ENCODE results near the gene MBNL1. TPM values are rescaled to one million over a fixed set of nuclear protein-coding genes. Genes with fewer than 3 reads are reported as not detected.

Gene MBNL1
- total RNA-seq, 1 experiment from 2014 or later: 140 TPM

DNA sequence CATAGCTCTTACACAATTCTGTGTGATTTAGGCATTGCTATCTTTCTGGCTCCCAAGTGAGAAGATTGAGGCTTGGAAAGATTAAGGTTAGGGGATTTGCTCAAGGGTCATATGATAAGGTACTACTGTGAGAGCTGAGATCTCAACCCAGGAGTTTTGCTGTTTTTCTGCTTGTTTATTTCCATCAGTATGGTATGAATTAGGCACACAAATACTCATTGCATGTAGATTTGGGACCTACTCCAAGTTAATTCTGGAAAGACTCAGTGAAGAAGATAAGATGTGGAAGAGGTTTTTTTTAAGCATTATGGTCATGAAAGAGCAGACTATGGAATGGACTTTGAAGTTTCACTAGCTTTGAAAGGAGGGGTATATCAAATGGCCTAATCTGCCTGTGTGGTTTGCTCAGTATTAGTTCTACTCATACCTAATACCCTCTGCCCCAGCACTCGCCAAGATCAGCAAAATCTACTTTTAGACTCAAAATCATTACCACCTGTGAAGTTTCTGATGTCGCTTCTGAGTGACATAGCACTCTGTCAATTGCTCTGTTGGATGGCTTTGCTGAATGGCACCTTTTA, 12.5 kb downstream of the MBNL1 start:
- H3K27ac ChIP-seq (ENCODE audit: low read length): no peak overlapping the region

DNA sequence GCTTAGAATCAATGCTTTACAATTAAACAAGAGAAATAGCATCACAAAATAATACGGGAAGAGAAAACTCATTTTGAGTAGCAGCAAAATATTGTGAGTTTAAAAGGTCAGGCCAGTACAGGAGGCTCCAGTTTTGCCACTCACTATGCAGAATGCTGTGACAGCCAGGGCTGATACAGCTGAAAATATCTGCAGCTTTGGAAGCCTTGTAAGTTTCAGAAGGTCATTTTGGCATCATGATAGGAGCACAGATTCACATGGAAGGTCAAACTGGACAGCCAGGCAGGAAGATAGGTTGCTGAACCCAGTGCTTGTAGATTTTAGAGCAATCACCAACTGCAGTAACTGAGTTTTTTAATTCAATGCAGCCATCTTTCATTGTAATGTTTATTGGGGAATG, 14.1 kb downstream of the MBNL1 start:
- in situ Hi-C loops (cut with HindIII; ENCODE audit: low pct_unique_long_range_greater_than_20kb, low sequenced_read_pairs): no loop called here
- Histone ChIP-seq H3K36me3 (ENCODE audit: control insufficient read depth, insufficient read depth, low read length) (no peaks in the 10 kb centered on the region), H3K9me3 (ENCODE audit: control insufficient read depth, insufficient read depth, low read depth, low read length) (no peaks in the 10 kb centered on the region), H3K4me1 (ENCODE audit: control insufficient read depth, insufficient read depth, low read length) (peaks cover 26% of the 10 kb centered on the region), H3K27ac (ENCODE audit: low read length) (no peak overlapping the region), H3K4me3 (ENCODE audit: low read depth in 2 of 2, low read length in 2 of 2) (no peak overlapping the region), H3K27me3 (ENCODE audit: control insufficient read depth, insufficient read depth, low read length) (no peaks in the 10 kb centered on the region)
- DNase-seq (ENCODE audit: low read depth, low spot score) (no peak), ATAC-seq (no peak)
- ChIA-PET CTCF (no interaction called here), POLR2A (no interaction called here)
- BruUV-seq (replicated peaks): no TSS peak
- intact Hi-C loops (cut with micrococcal nuclease; ENCODE audit: unreplicated experiment): no loop called here
- TF ChIP-seq POLR2AphosphoS5 (IDR thresholded peaks at IDR 0.05; ENCODE audit: low read depth, low read length) (no peak), SIN3A (IDR thresholded peaks at IDR 0.05; ENCODE audit: borderline replicate concordance, insufficient read depth, low read depth, low read length) (no peak), TCF7L2 (IDR thresholded peaks at IDR 0.05; ENCODE audit: low read depth, low read length) (no peak)
- TF ChIP-seq, protein P1, sequence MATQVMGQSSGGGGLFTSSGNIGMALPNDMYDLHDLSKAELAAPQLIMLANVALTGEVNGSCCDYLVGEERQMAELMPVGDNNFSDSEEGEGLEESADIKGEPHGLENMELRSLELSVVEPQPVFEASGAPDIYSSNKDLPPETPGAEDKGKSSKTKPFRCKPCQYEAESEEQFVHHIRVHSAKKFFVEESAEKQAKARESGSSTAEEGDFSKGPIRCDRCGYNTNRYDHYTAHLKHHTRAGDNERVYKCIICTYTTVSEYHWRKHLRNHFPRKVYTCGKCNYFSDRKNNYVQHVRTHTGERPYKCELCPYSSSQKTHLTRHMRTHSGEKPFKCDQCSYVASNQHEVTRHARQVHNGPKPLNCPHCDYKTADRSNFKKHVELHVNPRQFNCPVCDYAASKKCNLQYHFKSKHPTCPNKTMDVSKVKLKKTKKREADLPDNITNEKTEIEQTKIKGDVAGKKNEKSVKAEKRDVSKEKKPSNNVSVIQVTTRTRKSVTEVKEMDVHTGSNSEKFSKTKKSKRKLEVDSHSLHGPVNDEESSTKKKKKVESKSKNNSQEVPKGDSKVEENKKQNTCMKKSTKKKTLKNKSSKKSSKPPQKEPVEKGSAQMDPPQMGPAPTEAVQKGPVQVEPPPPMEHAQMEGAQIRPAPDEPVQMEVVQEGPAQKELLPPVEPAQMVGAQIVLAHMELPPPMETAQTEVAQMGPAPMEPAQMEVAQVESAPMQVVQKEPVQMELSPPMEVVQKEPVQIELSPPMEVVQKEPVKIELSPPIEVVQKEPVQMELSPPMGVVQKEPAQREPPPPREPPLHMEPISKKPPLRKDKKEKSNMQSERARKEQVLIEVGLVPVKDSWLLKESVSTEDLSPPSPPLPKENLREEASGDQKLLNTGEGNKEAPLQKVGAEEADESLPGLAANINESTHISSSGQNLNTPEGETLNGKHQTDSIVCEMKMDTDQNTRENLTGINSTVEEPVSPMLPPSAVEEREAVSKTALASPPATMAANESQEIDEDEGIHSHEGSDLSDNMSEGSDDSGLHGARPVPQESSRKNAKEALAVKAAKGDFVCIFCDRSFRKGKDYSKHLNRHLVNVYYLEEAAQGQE (IDR thresholded peaks at IDR 0.05; ENCODE audit: insufficient read depth in 1 of 2, low read depth in 2 of 2, low read length in 1 of 2): no peak
- TF ChIP-seq, protein P2, sequence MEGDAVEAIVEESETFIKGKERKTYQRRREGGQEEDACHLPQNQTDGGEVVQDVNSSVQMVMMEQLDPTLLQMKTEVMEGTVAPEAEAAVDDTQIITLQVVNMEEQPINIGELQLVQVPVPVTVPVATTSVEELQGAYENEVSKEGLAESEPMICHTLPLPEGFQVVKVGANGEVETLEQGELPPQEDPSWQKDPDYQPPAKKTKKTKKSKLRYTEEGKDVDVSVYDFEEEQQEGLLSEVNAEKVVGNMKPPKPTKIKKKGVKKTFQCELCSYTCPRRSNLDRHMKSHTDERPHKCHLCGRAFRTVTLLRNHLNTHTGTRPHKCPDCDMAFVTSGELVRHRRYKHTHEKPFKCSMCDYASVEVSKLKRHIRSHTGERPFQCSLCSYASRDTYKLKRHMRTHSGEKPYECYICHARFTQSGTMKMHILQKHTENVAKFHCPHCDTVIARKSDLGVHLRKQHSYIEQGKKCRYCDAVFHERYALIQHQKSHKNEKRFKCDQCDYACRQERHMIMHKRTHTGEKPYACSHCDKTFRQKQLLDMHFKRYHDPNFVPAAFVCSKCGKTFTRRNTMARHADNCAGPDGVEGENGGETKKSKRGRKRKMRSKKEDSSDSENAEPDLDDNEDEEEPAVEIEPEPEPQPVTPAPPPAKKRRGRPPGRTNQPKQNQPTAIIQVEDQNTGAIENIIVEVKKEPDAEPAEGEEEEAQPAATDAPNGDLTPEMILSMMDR (IDR thresholded peaks at IDR 0.05): no peak

More for the DNA sequence above, 12.5 kb downstream of the MBNL1 start:
- Histone ChIP-seq H3K9me3 (ENCODE audit: control insufficient read depth, insufficient read depth, low read depth, low read length) (no peaks in the 10 kb centered on the region), H3K4me3 (ENCODE audit: low read depth in 2 of 2, low read length in 2 of 2) (no peak overlapping the region), H3K36me3 (ENCODE audit: control insufficient read depth, insufficient read depth, low read length) (no peaks in the 10 kb centered on the region), H3K4me1 (ENCODE audit: control insufficient read depth, insufficient read depth, low read length) (peaks cover 20% of the 10 kb centered on the region), H3K27me3 (ENCODE audit: control insufficient read depth, insufficient read depth, low read length) (no peaks in the 10 kb centered on the region)
- POLR2A ChIA-PET: no interaction called here
- TF ChIP-seq POLR2AphosphoS5 (IDR thresholded peaks at IDR 0.05; ENCODE audit: low read depth, low read length): no peak
- TF ChIP-seq, protein P1 (IDR thresholded peaks at IDR 0.05; ENCODE audit: insufficient read depth in 1 of 2, low read depth in 2 of 2, low read length in 1 of 2): no peak
- intact Hi-C loops (cut with micrococcal nuclease; ENCODE audit: unreplicated experiment) (no loop called here), in situ Hi-C loops (cut with HindIII; ENCODE audit: low pct_unique_long_range_greater_than_20kb, low sequenced_read_pairs) (no loop called here)
- BruUV-seq (replicated peaks): TSS peak; percentile 3
- CTCF ChIA-PET: no interaction called here
- DNase-seq (ENCODE audit: low read depth, low spot score) (no peak), ATAC-seq (no peak; the same call in 1 of the 2 replicates)

All from Panc1 (cell line).